Uterus (tissue), 4 donors: ENCODE data around the gene DNASE1L2. TPM values are rescaled to one million over a fixed set of nuclear protein-coding genes. Genes with fewer than 3 reads are reported as not detected.

ENCODE experiments used
- DNase-seq, 2 donors: peaks; one replicate each; pipeline ENCODE4 v3.0.0-alpha.2; 2019 to 2020
- H3K27ac ChIP-seq, 2 donors: fragments of 200-600 bp; sonication (generic); 1 replicate in 1 of 2; 2 replicates in 1 of 2; pipeline ENCODE4 v1.5.1; 2016 to 2018
- H3K27me3 ChIP-seq, 2 donors: fragments of 200-600 bp; sonication (generic); one replicate each; pipeline ENCODE4 v1.5.1; 2018 to 2019; ENCODE audit warnings: control low read depth in 1 of 2
- H3K36me3 ChIP-seq, 2 donors: fragments of 200-600 bp; sonication (generic); one replicate each; pipeline ENCODE4 v1.5.1; 2019; ENCODE audit warnings: control low read depth in 1 of 2
- H3K4me1 ChIP-seq, 2 donors: fragments of 200-600 bp; sonication (generic); one replicate each; pipeline ENCODE4 v1.5.1; 2018 to 2019; ENCODE audit warnings: control low read depth in 1 of 2
- H3K4me3 ChIP-seq, 2 donors: fragments of 200-600 bp; sonication (generic); 1 replicate in 1 of 2; 2 replicates in 1 of 2; pipeline ENCODE4 v1.5.1; 2018 to 2019; ENCODE audit warnings: mild to moderate bottlenecking in 1 of 2
- H3K9me3 ChIP-seq, 2 donors: fragments of 200-600 bp; sonication (generic); one replicate each; pipeline ENCODE4 v1.5.1; 2019; ENCODE audit warnings: control low read depth in 1 of 2
- CTCF ChIP-seq, 4 experiments: fragments of 200-600 bp in 2 of 4; fragments of 450-650 bp in 2 of 4; sonication (generic) in 2 of 4; IDR thresholded peaks; one replicate each; pipeline ENCODE4 v1.5.1; 2016 to 2019; ENCODE audit warnings: antibody characterized with exemption in 4 of 4, mild to moderate bottlenecking in 2 of 4, moderate library complexity in 1 of 4
- POLR2A ChIP-seq, 2 donors: fragments of 450-650 bp; IDR thresholded peaks; one replicate each; pipeline ENCODE4 v1.6.1; 2016; ENCODE audit warnings: antibody characterized with exemption in 2 of 2, mild to moderate bottlenecking in 1 of 2, moderate library complexity in 1 of 2
- intact Hi-C: fragments of 100-400 bp; cut with DNase I; formaldehyde crosslinking; loops from one replicate; pipeline ENCODE4 v1.15.1; 2023; ENCODE audit warnings: low total_unique reads
- total RNA-seq, 4 donors: library from RNA; depleted of rRNA in 3 of 4; stranded (reverse); fragments of >200 nt in 3 of 4; gene quantifications; one replicate each; pipeline versions ENCODE4 v1.1.0 to v1.2.4, GENCODE V29; 2014 to 2023
- donor health status: DM: yes; HTN: yes; CAD: no.

Gene DNASE1L2
- total RNA-seq, 4 donors from 2014 or later = 0.97 to 1.2 TPM; not detected in 2

- H3K4me3 ChIP-seq = peak overlapping the region; percentile 23 to 74
- H3K9me3 ChIP-seq = no peaks in the 10 kb centered on the region
- peak overlapping the region; percentile 13 to 71 for H3K27ac ChIP-seq
- peaks cover 0 to 12% of the 10 kb centered on the region in 2 donors for H3K4me1 ChIP-seq
- intact Hi-C loops = loop anchor here (10.0 kb wide), 1 partner anchor 59 kb away; the partner anchor contains the start of gene TRAF7
- DNase-seq = no peak
- peak in 1 of 2 donors; percentile 30 for TF ChIP-seq POLR2A (IDR thresholded peaks at IDR 0.05)
- no peak for TF ChIP-seq CTCF (IDR thresholded peaks at IDR 0.05)
- H3K36me3 ChIP-seq = no peaks in the 10 kb centered on the region
- no peaks in the 10 kb centered on the region for H3K27me3 ChIP-seq
Measured at GRCh38 chr16:2213817-2214718, 22.2 kb upstream of the DNASE1L2 start.

GRCh38 chr16:2214719-2214968, 21.6 kb upstream of the DNASE1L2 start, which contains the start of gene PGP:
PGP (minus strand) TSS chr16:2214840; CDS start chr16:2214777, 63 bp downstream.
- Histone ChIP-seq H3K4me3 (peak within 1 kb of the TSS; percentile 65 to 74), H3K27me3 (no peaks in the 10 kb centered on the region), H3K36me3 (no peaks in the 10 kb centered on the region), H3K27ac (peak within 1 kb of the TSS; percentile 88 to 95), H3K4me1 (peaks cover 0 to 12% of the 10 kb centered on the region in 2 donors), H3K9me3 (no peaks in the 10 kb centered on the region)
- TF ChIP-seq POLR2A (IDR thresholded peaks at IDR 0.05) (no peak), CTCF (IDR thresholded peaks at IDR 0.05) (peak in 1 of 4 experiments; percentile 35)
- DNase-seq = no peak
- intact Hi-C loops = loop anchor here (10.0 kb wide), 1 partner anchor 60 kb away; the partner anchor contains the start of gene TRAF7

- Histone ChIP-seq H3K36me3 (no peaks in the 10 kb centered on the region), H3K4me1 (peaks cover 0 to 12% of the 10 kb centered on the region in 2 donors), H3K27ac (no peak overlapping the region), H3K27me3 (no peaks in the 10 kb centered on the region), H3K4me3 (no peak overlapping the region), H3K9me3 (no peaks in the 10 kb centered on the region)
- intact Hi-C loops = loop anchor here (10.0 kb wide), 1 partner anchor 62 kb away; the partner anchor contains the start of gene TRAF7
- TF ChIP-seq CTCF (IDR thresholded peaks at IDR 0.05) (no peak), POLR2A (IDR thresholded peaks at IDR 0.05) (no peak)
- DNase-seq = no peak
Measured at GRCh38 chr16:2216330-2216729, 19.9 kb upstream of the DNASE1L2 start.

GRCh38 chr16:2223221-2223941, 12.9 kb upstream of the DNASE1L2 start, which contains the start of gene E4F1:
E4F1 (plus strand) TSS chr16:2223591; CDS start chr16:2223614, 23 bp downstream.
- H3K9me3 ChIP-seq = no peaks in the 10 kb centered on the region
- no peaks in the 10 kb centered on the region for H3K27me3 ChIP-seq
- peak; percentile 99 for DNase-seq
- peak within 1 kb of the TSS; percentile 52 to 54 for H3K4me3 ChIP-seq
- H3K36me3 ChIP-seq = no peaks in the 10 kb centered on the region
- H3K4me1 ChIP-seq = peaks cover 0 to 13% of the 10 kb centered on the region in 2 donors
- H3K27ac ChIP-seq = peak within 1 kb of the TSS; percentile 68 to 81
- intact Hi-C loops = no loop called here
- peak; percentile 67 to 89 for TF ChIP-seq POLR2A (IDR thresholded peaks at IDR 0.05)
- TF ChIP-seq CTCF (IDR thresholded peaks at IDR 0.05) = peak in 2 of 4 experiments; percentile 4 to 15
